ENCODE data around the gene TRIM62. TPM values are rescaled to one million over a fixed set of nuclear protein-coding genes. Genes with fewer than 3 reads are reported as not detected.

TRIM62 gene
- total and polyA plus RNA-seq, 9 donors = 3.3 to 11.4 (median 5.7) TPM

GRCh38 chr1:33119050-33119449 is 62.8 kb downstream of the TRIM62 start:
- H3K4me1 ChIP-seq (ENCODE audit: insufficient read depth) = no peaks in the 10 kb centered on the region
- no peak overlapping the region for H3K27ac ChIP-seq
- no peak for TF ChIP-seq EP300 (IDR thresholded peaks at IDR 0.05)
- no peak for TF ChIP-seq CTCF (IDR thresholded peaks at IDR 0.05)
- no peak for TF ChIP-seq POLR2A (IDR thresholded peaks at IDR 0.05)
- no peaks in the 10 kb centered on the region for H3K9me3 ChIP-seq
- H3K27me3 ChIP-seq = no peaks in the 10 kb centered on the region
- DNase-seq = no peak
- intact Hi-C loops (cut with DNase I) = no loop called here
- H3K36me3 ChIP-seq = no peaks in the 10 kb centered on the region
- no peak overlapping the region for H3K4me3 ChIP-seq
- 81 to 91% (median 86%) methylated on average over 2 of the region's 2 CpGs for WGBS, 3 donors

GRCh38 chr1:33118274-33118673 is 63.6 kb downstream of the TRIM62 start:
- Histone ChIP-seq H3K4me3 (no peak overlapping the region), H3K4me1 (ENCODE audit: insufficient read depth) (no peaks in the 10 kb centered on the region), H3K9me3 (no peaks in the 10 kb centered on the region), H3K27ac (no peak overlapping the region), H3K36me3 (no peaks in the 10 kb centered on the region), H3K27me3 (no peaks in the 10 kb centered on the region)
- 65 to 69% (median 66%) methylated on average over 4 of the region's 4 CpGs for WGBS, 3 donors
- DNase-seq = no peak
- intact Hi-C loops (cut with DNase I) = no loop called here
- TF ChIP-seq EP300 (IDR thresholded peaks at IDR 0.05) = no peak
- TF ChIP-seq CTCF (IDR thresholded peaks at IDR 0.05) = no peak
- TF ChIP-seq POLR2A (IDR thresholded peaks at IDR 0.05) = no peak

- no peak for DNase-seq
- Histone ChIP-seq H3K4me3 (no peak overlapping the region), H3K27me3 (no peaks in the 10 kb centered on the region), H3K9me3 (no peaks in the 10 kb centered on the region), H3K27ac (no peak overlapping the region), H3K36me3 (no peaks in the 10 kb centered on the region), H3K4me1 (ENCODE audit: insufficient read depth) (no peaks in the 10 kb centered on the region)
- WGBS, 3 donors = 91 to 94% (median 91%) methylated on average over 13 of the region's 13 CpGs
- intact Hi-C loops (cut with DNase I) = no loop called here
- TF ChIP-seq EP300 (IDR thresholded peaks at IDR 0.05) (no peak), POLR2A (IDR thresholded peaks at IDR 0.05) (no peak), CTCF (IDR thresholded peaks at IDR 0.05) (no peak)
Measured at GRCh38 chr1:33117440-33118085, 64.3 kb downstream of the TRIM62 start.

- no peak for TF ChIP-seq EP300 (IDR thresholded peaks at IDR 0.05)
- no peak for TF ChIP-seq CTCF (IDR thresholded peaks at IDR 0.05)
- no peak for DNase-seq
- 38 to 51% (median 46%) methylated on average over 3 of the region's 3 CpGs for WGBS, 3 donors
Measured at GRCh38 chr1:33111965-33112364, 69.9 kb downstream of the TRIM62 start.

More at GRCh38 chr1:33111965-33112364, 69.9 kb downstream of the TRIM62 start:
- no peaks in the 10 kb centered on the region for H3K27me3 ChIP-seq
- intact Hi-C loops (cut with DNase I) = no loop called here
- H3K4me1 ChIP-seq (ENCODE audit: insufficient read depth) = no peaks in the 10 kb centered on the region
- H3K9me3 ChIP-seq = no peaks in the 10 kb centered on the region
- no peaks in the 10 kb centered on the region for H3K36me3 ChIP-seq
- no peak overlapping the region for H3K27ac ChIP-seq
- no peak overlapping the region for H3K4me3 ChIP-seq

Data from ovary (tissue), 9 donors.